Immature natural killer cell (primary cell): ENCODE results near the gene BIK. TPM values are rescaled to one million over a fixed set of nuclear protein-coding genes. Genes with fewer than 3 reads are reported as not detected.
A peak's percentile ranks its signal among the peaks of the same experiment; 100 is the strongest.

Source experiments
- DNase-seq, 3 donors: peaks; one replicate each; pipeline ENCODE4 v3.0.0; 2022; ENCODE audit warnings: mixed read lengths in 1 of 3
- H3K27ac Mint-ChIP-seq, 6 donors: one replicate each; pipeline ENCODE4 v1.8.0; 2020; ENCODE audit warnings: mixed read lengths in 6 of 6, mild to moderate bottlenecking in 5 of 6, inconsistent platforms in 4 of 6, moderate library complexity in 3 of 6
- H3K27me3 Mint-ChIP-seq, 3 donors: one replicate each; pipeline ENCODE4 v1.8.0; 2020 to 2021; ENCODE audit warnings: low read depth in 3 of 3, mild to moderate bottlenecking in 3 of 3, mixed read lengths in 3 of 3, moderate library complexity in 3 of 3, inconsistent platforms in 1 of 3
- H3K36me3 Mint-ChIP-seq, 3 donors: one replicate each; pipeline ENCODE4 v1.8.0; 2020; ENCODE audit warnings: mixed read lengths in 3 of 3, inconsistent platforms in 2 of 3, mild to moderate bottlenecking in 2 of 3
- H3K4me1 Mint-ChIP-seq, 2 donors: one replicate each; pipeline ENCODE4 v1.8.0; 2020; ENCODE audit warnings: inconsistent platforms in 2 of 2, mild to moderate bottlenecking in 2 of 2, mixed read lengths in 2 of 2, moderate library complexity in 1 of 2
- H3K4me3 Mint-ChIP-seq, 5 donors: one replicate each; pipeline ENCODE4 v1.8.0; 2020; ENCODE audit warnings: mild to moderate bottlenecking in 5 of 5, mixed read lengths in 5 of 5, inconsistent platforms in 3 of 5, moderate library complexity in 3 of 5
- H3K9me3 Mint-ChIP-seq, 6 donors: one replicate each; pipeline ENCODE4 v1.8.0; 2020; ENCODE audit warnings: mild to moderate bottlenecking in 6 of 6, mixed read lengths in 6 of 6, inconsistent platforms in 4 of 6, moderate library complexity in 3 of 6
- polyA plus RNA-seq, 3 donors: library from polyadenylated mRNA; unstranded; fragments of 300-500 nt; fragmentation: Illumina TruSeq; gene quantifications; one replicate each; pipeline ENCODE4 v1.2.3, GENCODE V29; 2021

Gene BIK
- polyA plus RNA-seq, 3 donors from 2014 or later, result 0.45 to 1.6 TPM; not detected in 1

- Mint-ChIP-seq H3K4me3 (peak within 1 kb of the TSS; percentile 87 to 96 (median 92)), H3K4me1 (peaks cover 29 to 44% of the 10 kb centered on the region in 2 donors), H3K27me3 (peaks cover 0 to 8% (median 2%) of the 10 kb centered on the region in 3 donors), H3K36me3 (no peaks in the 10 kb centered on the region), H3K9me3 (no peaks in the 10 kb centered on the region), H3K27ac (peak within 1 kb of the TSS; percentile 76 to 96 (median 91))
- peak; percentile 59 to 60 (median 59) for DNase-seq
Measured at GRCh38 chr22:43151251-43152002, 40.9 kb downstream of the BIK start, which contains the start of gene TSPO. TSPO (plus strand) TSS chr22:43151559; CDS start chr22:43159239, 7,680 bp downstream.

GRCh38 chr22:43152003-43152356 is 41.4 kb downstream of the BIK start:
- Mint-ChIP-seq H3K27ac (peak overlapping the region in 5 of 6 donors; percentile 55 to 90 (median 62)), H3K4me3 (peak overlapping the region; percentile 80 to 92 (median 84))
- DNase-seq, result no peak

GRCh38 chr22:43152357-43153071 is 42.0 kb downstream of the BIK start:
- Mint-ChIP-seq H3K4me1 (peaks cover 27 to 37% of the 10 kb centered on the region in 2 donors), H3K4me3 (peak overlapping the region; percentile 80 to 92 (median 84)), H3K9me3 (no peaks in the 10 kb centered on the region), H3K36me3 (no peaks in the 10 kb centered on the region), H3K27ac (peak overlapping the region; percentile 55 to 90 (median 75)), H3K27me3 (peaks cover 0 to 6% (median 2%) of the 10 kb centered on the region in 3 donors)
- DNase-seq, result peak; percentile 52 to 55 (median 54)

More at GRCh38 chr22:43152003-43152356, 41.4 kb downstream of the BIK start:
- no peaks in the 10 kb centered on the region for H3K36me3 Mint-ChIP-seq
- H3K4me1 Mint-ChIP-seq, result peaks cover 30 to 42% of the 10 kb centered on the region in 2 donors
- peaks cover 0 to 8% (median 2%) of the 10 kb centered on the region in 3 donors for H3K27me3 Mint-ChIP-seq
- H3K9me3 Mint-ChIP-seq, result no peaks in the 10 kb centered on the region

GRCh38 chr22:43153899-43154298 is 43.3 kb downstream of the BIK start:
- no peak overlapping the region for H3K4me3 Mint-ChIP-seq
- peaks cover 19 to 26% of the 10 kb centered on the region in 2 donors for H3K4me1 Mint-ChIP-seq
- no peaks in the 10 kb centered on the region for H3K36me3 Mint-ChIP-seq
- H3K27me3 Mint-ChIP-seq, result peaks cover 0 to 6% (median 2%) of the 10 kb centered on the region in 3 donors
- no peak for DNase-seq
- H3K9me3 Mint-ChIP-seq, result no peaks in the 10 kb centered on the region
- H3K27ac Mint-ChIP-seq, result no peak overlapping the region

GRCh38 chr22:43154887-43155536 is 44.5 kb downstream of the BIK start:
- H3K27ac Mint-ChIP-seq, result no peak overlapping the region
- no peaks in the 10 kb centered on the region for H3K9me3 Mint-ChIP-seq
- no peak overlapping the region for H3K4me3 Mint-ChIP-seq
- no peaks in the 10 kb centered on the region for H3K36me3 Mint-ChIP-seq
- peaks cover 18 to 23% of the 10 kb centered on the region in 2 donors for H3K4me1 Mint-ChIP-seq
- DNase-seq, result no peak
- peaks cover 0 to 3% (median 0%) of the 10 kb centered on the region in 3 donors for H3K27me3 Mint-ChIP-seq

GRCh38 chr22:43155789-43156188 is 45.2 kb downstream of the BIK start:
- Mint-ChIP-seq H3K27ac (no peak overlapping the region), H3K27me3 (peaks cover 0 to 3% (median 0%) of the 10 kb centered on the region in 3 donors), H3K4me3 (no peak overlapping the region), H3K36me3 (peaks cover 0 to 2% (median 0%) of the 10 kb centered on the region in 3 donors), H3K9me3 (no peaks in the 10 kb centered on the region), H3K4me1 (peaks cover 16 to 18% of the 10 kb centered on the region in 2 donors)
- DNase-seq, result no peak

GRCh38 chr22:43156413-43156812 is 45.9 kb downstream of the BIK start:
- Mint-ChIP-seq H3K9me3 (no peaks in the 10 kb centered on the region), H3K4me1 (peaks cover 12 to 14% of the 10 kb centered on the region in 2 donors), H3K27ac (peak overlapping the region in 1 of 6 donors; percentile 66), H3K36me3 (peaks cover 0 to 2% (median 0%) of the 10 kb centered on the region in 3 donors), H3K27me3 (no peaks in the 10 kb centered on the region), H3K4me3 (no peak overlapping the region)
- no peak for DNase-seq

GRCh38 chr22:43157874-43158546 is 47.5 kb downstream of the BIK start:
- Mint-ChIP-seq H3K27me3 (no peaks in the 10 kb centered on the region), H3K36me3 (peaks cover 0 to 2% (median 0%) of the 10 kb centered on the region in 3 donors), H3K4me1 (peaks cover 3 to 5% of the 10 kb centered on the region in 2 donors), H3K4me3 (no peak overlapping the region), H3K9me3 (no peaks in the 10 kb centered on the region), H3K27ac (peak overlapping the region in 1 of 6 donors; percentile 55)
- DNase-seq, result no peak

GRCh38 chr22:43158778-43159483 is 48.4 kb downstream of the BIK start:
- DNase-seq, result no peak
- H3K9me3 Mint-ChIP-seq, result no peaks in the 10 kb centered on the region
- H3K27ac Mint-ChIP-seq, result peak overlapping the region in 3 of 6 donors; percentile 6 to 55 (median 15)
- H3K4me1 Mint-ChIP-seq, result peaks cover 0 to 3% of the 10 kb centered on the region in 2 donors
- H3K27me3 Mint-ChIP-seq, result no peaks in the 10 kb centered on the region
- peaks cover 0 to 4% (median 1%) of the 10 kb centered on the region in 3 donors for H3K36me3 Mint-ChIP-seq
- no peak overlapping the region for H3K4me3 Mint-ChIP-seq

GRCh38 chr22:43159484-43160178 is 49.1 kb downstream of the BIK start:
- Mint-ChIP-seq H3K27ac (no peak overlapping the region), H3K4me3 (no peak overlapping the region), H3K36me3 (peaks cover 0 to 7% (median 3%) of the 10 kb centered on the region in 3 donors), H3K4me1 (peaks cover 0 to 3% of the 10 kb centered on the region in 2 donors), H3K27me3 (peaks cover 0 to 2% (median 0%) of the 10 kb centered on the region in 3 donors), H3K9me3 (no peaks in the 10 kb centered on the region)
- no peak for DNase-seq

GRCh38 chr22:43160497-43161126 is 50.1 kb downstream of the BIK start:
- Mint-ChIP-seq H3K27me3 (peaks cover 0 to 2% (median 0%) of the 10 kb centered on the region in 3 donors), H3K36me3 (peaks cover 0 to 7% (median 3%) of the 10 kb centered on the region in 3 donors), H3K9me3 (no peaks in the 10 kb centered on the region), H3K27ac (peak overlapping the region in 2 of 6 donors; percentile 5 to 21), H3K4me3 (no peak overlapping the region), H3K4me1 (peaks cover 0 to 3% of the 10 kb centered on the region in 2 donors)
- no peak for DNase-seq
